Spleen (tissue), 11 donors: ENCODE measurements around the gene TNRC18. TPM values are rescaled to one million over a fixed set of nuclear protein-coding genes. Genes with fewer than 3 reads are reported as not detected.
"Not testable (repeated sequence)": the region's sequence is repeated elsewhere in the genome, so short reads cannot be mapped to it uniquely, and the experiment has no call there.

Experiments used
- DNase-seq: peaks from one replicate; pipeline ENCODE4 v3.0.0-alpha.2; 2020
- H3K27ac ChIP-seq, 8 donors: fragments of 200-600 bp; sonication (generic) in 7 of 8; 1 replicate in 4 of 8; 2 replicates in 4 of 8; pipeline versions ENCODE4 v1.5.0 to v1.8.0; 2016 to 2021; ENCODE audit warnings: inconsistent platforms in 4 of 8, mild to moderate bottlenecking in 4 of 8, moderate library complexity in 1 of 8
- H3K27me3 ChIP-seq, 7 donors: fragments of 200-600 bp; sonication (generic) in 6 of 7; replicated peaks in 1 of 7; 1 replicate in 4 of 7; 2 replicates in 3 of 7; pipeline versions ENCODE4 v1.5.0 to v1.8.0; 2016 to 2021; ENCODE audit warnings: inconsistent platforms in 3 of 7, mild to moderate bottlenecking in 1 of 7
- H3K36me3 ChIP-seq, 6 donors: fragments of 200-600 bp; sonication (generic) in 5 of 6; 1 replicate in 4 of 6; 2 replicates in 2 of 6; pipeline versions ENCODE4 v1.5.0 to v1.8.0; 2016 to 2021; ENCODE audit warnings: inconsistent platforms in 2 of 6
- H3K4me1 ChIP-seq, 6 donors: fragments of 200-600 bp; sonication (generic) in 5 of 6; 1 replicate in 3 of 6; 2 replicates in 3 of 6; pipeline versions ENCODE4 v1.5.0 to v1.8.0; 2016 to 2021; ENCODE audit warnings: inconsistent platforms in 3 of 6
- H3K4me3 ChIP-seq, 8 donors: fragments of 200-600 bp; sonication (generic) in 7 of 8; 1 replicate in 4 of 8; 2 replicates in 4 of 8; pipeline versions ENCODE4 v1.5.0 to v1.8.0; 2016 to 2021; ENCODE audit warnings: inconsistent platforms in 4 of 8, mild to moderate bottlenecking in 4 of 8, moderate library complexity in 2 of 8
- H3K9me3 ChIP-seq, 8 donors: fragments of 200-600 bp; sonication (generic) in 7 of 8; 1 replicate in 4 of 8; 2 replicates in 4 of 8; pipeline versions ENCODE4 v1.5.0 to v1.8.0; 2016 to 2021; ENCODE audit warnings: inconsistent platforms in 4 of 8
- CTCF ChIP-seq, 11 experiments: fragments of 200-600 bp in 7 of 11; fragments of 450-650 bp in 4 of 11; sonication (generic) in 4 of 11; IDR thresholded peaks in 8 of 11; conservative IDR thresholded peaks in 3 of 11; 1 replicate in 7 of 11; 2 replicates in 4 of 11; pipeline versions ENCODE4 v1.4.0 to v1.8.0; 2016 to 2021; ENCODE audit warnings: antibody characterized with exemption in 11 of 11, inconsistent platforms in 4 of 11, mild to moderate bottlenecking in 1 of 11
- POLR2A ChIP-seq, 3 donors: fragments of 450-650 bp; IDR thresholded peaks; one replicate each; pipeline ENCODE4 v1.5.1; 2017; ENCODE audit warnings: antibody characterized with exemption in 3 of 3, mild to moderate bottlenecking in 1 of 3
- POLR2AphosphoS5 ChIP-seq, 3 donors: sonication (generic); formaldehyde crosslinking; IDR thresholded peaks; one replicate each; pipeline ENCODE4 v1.5.1; 2017; ENCODE audit warnings: antibody characterized with exemption in 3 of 3
- WGBS, 5 donors: extraction: QIAGEN DNeasy Blood & Tissue Kit in 3 of 5; methylation state at CpG; one replicate each; pipeline versions ENCODE4 v1.1.5 to v1.1.7; 2013 to 2018; 5-methylcytosine and 5-hydroxymethylcytosine counted together
- intact Hi-C: fragments of 100-400 bp; cut with DNase I; formaldehyde crosslinking; loops from one replicate; pipeline ENCODE4 v1.15.0; 2023; ENCODE audit warnings: low total_unique reads
- polyA plus RNA-seq, 3 donors: library from polyadenylated mRNA; stranded (reverse); fragments of 200-250 nt; gene quantifications; one replicate each; pipeline ENCODE4 v1.2.1, GENCODE V29; 2013
- total RNA-seq, 7 donors: library from RNA; depleted of rRNA in 3 of 7; stranded (reverse); fragments of >200 nt in 3 of 7; fragmentation: NEBNext Ultra II Directional in 4 of 7; extraction: Animal tissue kit (Norgen Biotek cat#: 25700) in 4 of 7; gene quantifications; one replicate each; pipeline versions ENCODE4 v1.1.0 to v1.2.1, GENCODE V29; 2016 to 2021
- donor health status: healthy with polysubstance abuse.
- donor health status: DM: no; HTN: no; CAD: no; lungs with moderate emphysema.
- donor health status: DM: no; HTN: no; CAD: no.
- donor health status: Bipolar disorder and iron deficiency.
- donor health status: healthy.
- donor health status: DM: no; HTN: no; CAD: no.
- donor health status: DM: yes; HTN: yes; CAD: no.

TNRC18 gene
- total and polyA plus RNA-seq, 10 donors, result 3.4 to 124 (median 71.0) TPM

DNA sequence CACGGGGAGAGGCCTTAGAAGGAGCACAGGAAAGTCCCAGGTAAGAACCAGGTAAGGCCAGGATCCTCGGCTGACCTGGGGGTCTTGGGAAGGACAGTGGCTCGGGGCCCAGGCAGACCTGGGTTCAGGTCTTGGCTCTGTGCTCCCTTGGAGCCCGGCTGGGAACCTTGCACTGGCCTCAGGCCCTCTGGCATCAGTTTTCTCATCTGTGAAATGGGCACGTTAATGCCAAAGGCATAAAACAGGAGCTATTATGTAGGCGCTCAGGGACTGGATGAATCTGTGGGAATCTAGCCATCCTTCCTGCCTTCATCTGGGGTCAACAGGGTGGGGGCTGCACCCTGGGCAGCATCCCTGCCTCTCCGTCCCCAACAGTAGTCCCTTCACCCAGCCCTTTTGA is 149.2 kb downstream of the TNRC18 start:
- TF ChIP-seq POLR2A (IDR thresholded peaks at IDR 0.05) (no peak), CTCF (IDR thresholded peaks at IDR 0.05 in 8 of 11, conservative IDR thresholded peaks at IDR 0.05 in 3 of 11) (no peak), POLR2AphosphoS5 (IDR thresholded peaks at IDR 0.05) (no peak)
- 79 to 92% (median 89%) methylated on average over 6 to 7 of the region's 7 CpGs for WGBS, 5 donors
- H3K27ac ChIP-seq, result no peak overlapping the region
- H3K9me3 ChIP-seq, result no peaks in the 10 kb centered on the region
- no peaks in the 10 kb centered on the region for H3K36me3 ChIP-seq
- H3K4me3 ChIP-seq, result no peak overlapping the region
- no peaks in the 10 kb centered on the region for H3K4me1 ChIP-seq
- H3K27me3 ChIP-seq, result no peaks in the 10 kb centered on the region
- intact Hi-C loops, result no loop called here
- no peak for DNase-seq

DNA sequence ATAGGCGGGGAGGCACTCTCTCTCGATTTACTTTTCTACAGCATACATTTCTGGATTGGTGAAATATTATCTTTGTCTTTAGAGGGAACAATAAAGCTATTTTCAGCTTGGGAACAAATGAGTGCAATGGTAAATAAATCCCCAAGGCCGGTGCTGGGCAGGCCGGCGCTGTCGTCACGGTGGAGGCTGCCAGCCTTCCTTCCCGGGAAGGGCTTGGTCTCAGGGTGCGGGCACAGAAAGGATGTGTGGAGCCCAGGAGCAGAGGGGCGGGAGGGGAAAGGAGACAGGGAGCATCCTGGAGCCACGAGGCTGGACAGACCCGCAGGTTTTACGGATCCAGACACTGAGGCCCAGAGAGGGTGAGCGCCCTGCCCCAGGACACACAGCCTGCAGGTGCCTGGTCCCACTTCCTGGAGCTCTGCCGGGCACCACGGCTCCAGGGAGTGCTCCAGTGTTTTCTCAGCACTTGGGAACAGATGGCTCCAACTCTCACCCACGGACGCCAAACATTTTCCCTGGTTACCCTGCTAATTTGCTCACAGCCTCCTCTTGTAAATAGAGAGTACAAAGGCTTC is 149.7 kb downstream of the TNRC18 start:
- DNase-seq, H3K36me3 ChIP-seq, intact Hi-C loops, H3K4me1 ChIP-seq, H3K9me3 ChIP-seq, H3K27me3 ChIP-seq, H3K4me3 ChIP-seq: not testable (repeated sequence)
- TF ChIP-seq POLR2AphosphoS5 (IDR thresholded peaks at IDR 0.05), result peak in 2 of 3 donors; percentile 32 to 40
- 68 to 77% (median 72%) methylated on average over 16 to 18 of the region's 18 CpGs for WGBS, 5 donors
- peak overlapping the region in 1 of 8 donors; percentile 33 for H3K27ac ChIP-seq

GRCh38 chr7:5270788-5271187 is 152.8 kb downstream of the TNRC18 start:
- no peak overlapping the region for H3K27ac ChIP-seq
- DNase-seq, result no peak
- no peaks in the 10 kb centered on the region for H3K4me1 ChIP-seq
- H3K27me3 ChIP-seq, result no peaks in the 10 kb centered on the region
- intact Hi-C loops, result no loop called here
- TF ChIP-seq POLR2AphosphoS5 (IDR thresholded peaks at IDR 0.05) (no peak), CTCF (IDR thresholded peaks at IDR 0.05 in 8 of 11, conservative IDR thresholded peaks at IDR 0.05 in 3 of 11) (no peak), POLR2A (IDR thresholded peaks at IDR 0.05) (no peak)
- no peak overlapping the region for H3K4me3 ChIP-seq
- WGBS, 5 donors, result 61 to 75% (median 66%) methylated on average over 5 to 6 of the region's 6 CpGs
- H3K9me3 ChIP-seq, result no peaks in the 10 kb centered on the region
- H3K36me3 ChIP-seq, result no peaks in the 10 kb centered on the region

DNA sequence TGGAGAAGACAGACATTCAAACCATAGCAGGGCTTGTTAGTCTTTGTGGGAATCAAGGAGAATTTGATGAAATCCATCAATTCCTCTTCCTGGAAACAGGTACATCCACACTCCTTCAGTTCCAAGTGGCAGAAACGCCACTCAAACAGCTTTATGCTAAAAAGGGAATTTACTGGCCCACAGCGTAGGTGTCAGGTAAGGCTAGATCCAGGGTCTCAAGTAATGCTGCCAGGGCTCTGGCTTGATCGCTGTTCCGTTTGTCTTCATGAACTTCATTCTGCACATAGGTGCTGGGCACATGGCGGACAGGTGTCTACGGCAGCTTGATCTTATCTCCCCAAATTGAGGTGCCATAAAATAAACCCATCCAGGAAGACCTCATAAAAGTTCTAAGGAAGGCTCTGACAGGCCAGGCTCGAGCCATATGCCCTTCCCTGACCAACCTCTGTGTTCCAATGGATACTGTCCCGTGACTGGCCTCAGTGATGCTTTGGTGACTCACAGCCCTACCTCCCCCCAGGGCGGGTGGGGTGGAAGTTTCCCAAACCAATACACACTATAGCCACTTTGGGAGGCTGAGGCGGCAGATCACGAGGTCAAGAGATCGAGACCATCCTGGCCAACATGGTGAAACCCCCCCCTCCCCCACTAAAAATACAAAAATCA is 153.5 kb downstream of the TNRC18 start:
- intact Hi-C loops, H3K27me3 ChIP-seq: not testable (repeated sequence)
- WGBS, 5 donors, result 72 to 89% (median 78%) methylated on average over 10 to 12 of the region's 12 CpGs

GRCh38 chr7:5267829-5268228 is 155.8 kb downstream of the TNRC18 start:
- WGBS, 5 donors, result 64 to 80% (median 65%) methylated on average over 8 of the region's 8 CpGs

More for the DNA sequence above, 153.5 kb downstream of the TNRC18 start:
- not testable (repeated sequence) for H3K27ac ChIP-seq, DNase-seq, H3K9me3 ChIP-seq, H3K4me1 ChIP-seq, H3K36me3 ChIP-seq, H3K4me3 ChIP-seq

More at GRCh38 chr7:5267829-5268228, 155.8 kb downstream of the TNRC18 start:
- H3K4me1 ChIP-seq, H3K27me3 ChIP-seq, H3K27ac ChIP-seq, DNase-seq, intact Hi-C loops, H3K9me3 ChIP-seq, H3K36me3 ChIP-seq, H3K4me3 ChIP-seq: not testable (repeated sequence)
